ENCODE results near the gene PPP3CA. TPM values are rescaled to one million over a fixed set of nuclear protein-coding genes. Genes with fewer than 3 reads are reported as not detected.
"Not testable (repeated sequence)": the region's sequence is repeated elsewhere in the genome, so short reads cannot be mapped to it uniquely, and the experiment has no call there.

Gene PPP3CA
- total RNA-seq, 1 donor from 2014 or later: 48.0 TPM

- Histone ChIP-seq H3K9me3 (no peaks in the 10 kb centered on the region), H3K36me3 (no peaks in the 10 kb centered on the region), H3K27me3 (no peaks in the 10 kb centered on the region), H3K4me3 (no peak overlapping the region), H3K27ac (no peak overlapping the region), H3K4me1 (peaks cover 13% of the 10 kb centered on the region)
- ATAC-seq (no peak), DNase-seq (no peak)
- intact Hi-C loops (cut with DNase I): no loop called here
- no peak for TF ChIP-seq CTCF (IDR thresholded peaks at IDR 0.05)
Observed at GRCh38 chr4:101238706-101239105, 108.6 kb downstream of the PPP3CA start.

- Histone ChIP-seq H3K27me3 (no peaks in the 10 kb centered on the region), H3K9me3 (no peaks in the 10 kb centered on the region), H3K4me1 (peaks cover 13% of the 10 kb centered on the region), H3K4me3 (no peak overlapping the region), H3K27ac (no peak overlapping the region), H3K36me3 (no peaks in the 10 kb centered on the region)
- ATAC-seq (no peak), DNase-seq (no peak)
- intact Hi-C loops (cut with DNase I): no loop called here
- TF ChIP-seq CTCF (IDR thresholded peaks at IDR 0.05): no peak
Observed at GRCh38 chr4:101237773-101238172, 109.6 kb downstream of the PPP3CA start.

DNA sequence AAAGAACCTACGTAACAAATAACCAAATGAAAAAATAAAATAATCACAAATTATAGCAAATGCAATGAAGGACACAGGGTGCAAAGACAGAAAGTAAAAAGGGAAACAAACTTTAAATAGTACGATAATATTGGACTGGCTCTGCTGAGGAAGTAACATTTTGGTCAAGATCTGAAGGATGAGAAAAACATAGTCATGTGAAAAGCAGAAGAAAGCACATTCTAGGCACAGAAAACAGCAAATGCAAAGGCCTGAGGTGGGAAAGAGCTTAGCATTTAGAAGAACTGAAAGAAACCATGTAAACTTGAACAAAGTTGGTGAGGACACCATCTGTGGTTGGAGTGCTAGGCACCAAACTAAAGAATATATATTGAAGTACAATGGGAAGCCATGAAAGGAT, 111.2 kb downstream of the PPP3CA start:
- H3K27me3 ChIP-seq: no peaks in the 10 kb centered on the region
- intact Hi-C loops (cut with DNase I): no loop called here
- peak; percentile 50 for ATAC-seq
- no peak overlapping the region for H3K4me3 ChIP-seq
- peaks cover 13% of the 10 kb centered on the region for H3K4me1 ChIP-seq
- no peak for TF ChIP-seq CTCF (IDR thresholded peaks at IDR 0.05)
- no peaks in the 10 kb centered on the region for H3K36me3 ChIP-seq
- H3K9me3 ChIP-seq: no peaks in the 10 kb centered on the region
- no peak overlapping the region for H3K27ac ChIP-seq
- DNase-seq: no peak

GRCh38 chr4:101234141-101234540, 113.2 kb downstream of the PPP3CA start:
- intact Hi-C loops (cut with DNase I); H3K27me3 ChIP-seq; H3K36me3 ChIP-seq; DNase-seq; H3K4me3 ChIP-seq; H3K27ac ChIP-seq; H3K4me1 ChIP-seq; H3K9me3 ChIP-seq: not testable (repeated sequence)
- peak; percentile 45 for ATAC-seq

DNA sequence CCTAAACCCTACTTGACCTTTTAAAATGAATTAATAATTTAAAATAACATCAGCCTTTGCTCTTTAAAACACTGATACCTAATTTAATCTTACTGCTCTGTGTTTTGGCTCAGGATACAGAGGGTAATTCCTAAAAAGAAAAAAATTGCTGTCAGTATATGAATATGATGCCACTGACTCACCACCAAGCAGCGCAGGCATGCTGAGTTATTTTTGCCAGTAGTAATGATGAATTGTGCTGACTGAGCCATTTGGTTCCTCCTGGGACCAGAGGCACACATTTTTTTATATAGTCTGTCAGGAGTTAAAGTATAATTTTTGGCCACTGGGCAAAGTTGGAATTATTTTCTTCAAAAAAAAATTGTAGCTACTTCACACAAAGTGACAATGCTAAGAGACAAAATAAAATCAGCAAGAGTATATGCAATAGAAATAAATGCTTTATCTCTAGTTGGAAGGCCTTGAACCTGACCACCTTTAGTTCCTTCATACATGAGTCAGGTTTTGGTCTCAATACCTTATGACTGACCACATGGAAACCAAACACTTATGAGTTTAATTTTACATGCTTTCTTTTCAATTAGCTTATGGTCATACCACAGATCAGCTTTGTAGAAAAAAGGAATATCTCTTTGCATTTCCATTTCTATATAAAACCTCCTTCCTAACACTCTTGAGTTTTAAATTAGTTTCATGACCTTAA, 115.1 kb downstream of the PPP3CA start:
- DNase-seq (no peak), ATAC-seq (no peak)
- no peak for TF ChIP-seq CTCF (IDR thresholded peaks at IDR 0.05)
- no peaks in the 10 kb centered on the region for H3K4me1 ChIP-seq
- no peaks in the 10 kb centered on the region for H3K36me3 ChIP-seq
- no peak overlapping the region for H3K27ac ChIP-seq
- no peaks in the 10 kb centered on the region for H3K27me3 ChIP-seq
- no peak overlapping the region for H3K4me3 ChIP-seq
- H3K9me3 ChIP-seq: no peaks in the 10 kb centered on the region
- intact Hi-C loops (cut with DNase I): no loop called here

DNA sequence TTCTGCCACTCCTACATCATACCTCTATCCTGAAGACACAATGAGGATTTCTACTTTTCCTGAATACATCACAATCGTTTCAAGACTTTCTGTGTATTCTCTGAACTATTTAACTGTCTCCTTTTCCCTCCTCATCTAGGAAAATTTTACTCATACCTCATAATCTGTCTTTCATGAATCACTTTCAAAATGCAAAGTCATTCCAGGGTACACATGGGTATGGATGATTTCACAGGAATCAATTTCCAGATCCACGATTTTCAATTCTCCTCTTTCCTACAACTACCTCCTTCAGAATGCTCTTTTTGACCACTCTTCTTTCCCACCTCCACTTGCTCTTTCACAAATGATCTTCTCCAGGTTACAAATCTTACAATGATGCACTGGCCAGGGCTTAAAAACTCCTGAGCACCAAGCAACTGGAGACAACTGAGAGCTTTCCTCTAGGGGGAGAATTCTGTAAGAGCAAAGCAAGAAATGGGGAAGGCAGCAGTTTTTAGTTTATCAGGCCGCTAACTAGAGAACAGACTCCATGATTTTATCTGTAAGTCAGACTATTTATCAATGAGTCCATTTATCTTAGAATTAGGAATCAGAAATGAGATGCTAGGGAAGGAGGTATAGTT, 116.4 kb downstream of the PPP3CA start:
- no peaks in the 10 kb centered on the region for H3K27me3 ChIP-seq
- H3K4me3 ChIP-seq: no peak overlapping the region
- TF ChIP-seq CTCF (IDR thresholded peaks at IDR 0.05): no peak
- ATAC-seq (no peak), DNase-seq (no peak)
- no peaks in the 10 kb centered on the region for H3K4me1 ChIP-seq
- H3K9me3 ChIP-seq: no peaks in the 10 kb centered on the region
- no peak overlapping the region for H3K27ac ChIP-seq
- intact Hi-C loops (cut with DNase I): no loop called here
- no peaks in the 10 kb centered on the region for H3K36me3 ChIP-seq
